ENCODE measurements around the gene GRM8. TPM values are rescaled to one million over a fixed set of nuclear protein-coding genes. Genes with fewer than 3 reads are reported as not detected.

GRM8 gene
- total RNA-seq, 1 donor from 2014 or later: not detected

DNA sequence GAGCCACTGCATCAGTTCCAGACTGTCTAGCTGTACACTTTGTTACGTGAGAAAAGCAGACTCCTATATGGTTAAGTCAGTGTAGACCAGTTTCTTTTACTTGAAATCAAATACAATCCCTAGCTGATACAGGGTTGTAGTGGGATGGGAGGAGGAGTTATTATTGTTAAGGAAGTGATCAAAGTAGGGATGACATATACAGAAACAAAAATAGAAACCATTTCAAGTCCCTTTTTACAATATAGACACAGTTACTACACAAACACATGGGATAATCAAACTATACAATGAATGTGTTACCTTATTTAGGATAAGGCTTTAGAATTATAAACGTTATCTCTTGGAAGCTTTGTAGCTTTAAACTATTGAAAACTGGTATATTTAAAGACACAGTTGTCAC, 233.9 kb downstream of the GRM8 start:
- Mint-ChIP-seq H3K4me1 (no peaks in the 10 kb centered on the region), H3K9me3 (no peaks in the 10 kb centered on the region), H3K27me3 (no peaks in the 10 kb centered on the region), H3K27ac (no peak overlapping the region), H3K4me3 (no peak overlapping the region), H3K36me3 (ENCODE audit: low read depth) (no peaks in the 10 kb centered on the region)
- no peak for DNase-seq
- intact Hi-C loops (cut with micrococcal nuclease): no loop called here

DNA sequence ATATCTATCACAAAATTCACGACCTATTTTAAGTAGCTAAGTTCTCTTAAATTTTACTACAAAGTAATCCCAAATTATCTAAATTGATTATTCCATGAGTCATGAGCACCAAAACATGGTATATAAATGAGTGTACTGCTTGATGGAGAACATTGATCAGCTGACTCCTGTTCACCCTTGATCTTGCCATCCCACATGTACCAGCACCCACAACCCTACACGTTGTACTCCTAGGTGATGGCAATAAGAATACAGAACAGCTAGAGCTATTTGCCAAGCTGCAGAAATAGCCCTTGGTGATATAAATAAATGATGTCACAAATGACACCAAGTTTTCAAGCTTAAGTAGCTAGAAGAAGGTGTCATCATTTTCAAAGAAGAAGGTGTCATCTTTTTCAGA, 235.5 kb downstream of the GRM8 start:
- H3K36me3 Mint-ChIP-seq (ENCODE audit: low read depth): no peaks in the 10 kb centered on the region
- H3K4me1 Mint-ChIP-seq: no peaks in the 10 kb centered on the region
- H3K27ac Mint-ChIP-seq: no peak overlapping the region
- DNase-seq: no peak
- H3K9me3 Mint-ChIP-seq: no peaks in the 10 kb centered on the region
- no peaks in the 10 kb centered on the region for H3K27me3 Mint-ChIP-seq
- intact Hi-C loops (cut with micrococcal nuclease): no loop called here
- no peak overlapping the region for H3K4me3 Mint-ChIP-seq

DNA sequence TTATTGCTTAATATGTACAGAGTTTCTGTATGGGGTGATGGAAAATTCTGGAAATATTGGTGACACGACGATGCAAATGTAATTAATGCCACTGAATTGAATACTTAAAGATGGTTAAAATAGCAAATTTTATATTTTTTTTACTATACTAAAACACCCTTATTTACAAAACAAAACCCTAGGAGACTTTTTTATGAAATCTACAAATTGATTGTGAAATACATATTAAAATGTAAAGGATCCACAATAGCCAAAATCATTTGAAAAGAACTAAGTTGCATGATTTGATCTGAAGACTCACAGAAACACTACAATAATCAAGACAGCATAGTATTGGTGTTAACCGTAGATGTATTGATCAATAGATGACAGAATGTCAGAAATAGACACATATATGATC, 252.0 kb downstream of the GRM8 start:
- no peaks in the 10 kb centered on the region for H3K9me3 Mint-ChIP-seq
- H3K27me3 Mint-ChIP-seq: no peaks in the 10 kb centered on the region
- H3K36me3 Mint-ChIP-seq (ENCODE audit: low read depth): no peaks in the 10 kb centered on the region
- no peak overlapping the region for H3K4me3 Mint-ChIP-seq
- no peak for DNase-seq
- H3K27ac Mint-ChIP-seq: no peak overlapping the region
- intact Hi-C loops (cut with micrococcal nuclease): no loop called here
- no peaks in the 10 kb centered on the region for H3K4me1 Mint-ChIP-seq

DNA sequence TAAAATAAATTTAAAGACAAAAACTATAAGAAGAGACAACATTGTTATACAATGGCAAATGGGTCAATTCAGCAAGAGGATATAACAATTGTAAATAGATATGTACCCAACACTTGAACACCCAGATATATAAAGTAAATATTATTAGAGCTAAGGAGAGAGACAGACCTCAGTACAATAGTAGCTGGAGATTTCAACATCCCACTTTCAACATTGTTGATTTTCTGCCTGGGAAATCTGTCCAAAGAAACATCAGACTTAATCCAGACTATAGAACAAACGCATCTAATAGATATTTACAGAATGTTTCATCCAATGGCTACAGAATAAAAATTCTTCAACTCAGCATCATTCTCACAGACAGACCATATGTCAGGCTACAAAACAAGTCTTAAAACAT, 256.1 kb downstream of the GRM8 start:
- no peak overlapping the region for H3K27ac Mint-ChIP-seq
- no peaks in the 10 kb centered on the region for H3K9me3 Mint-ChIP-seq
- no peaks in the 10 kb centered on the region for H3K27me3 Mint-ChIP-seq
- intact Hi-C loops (cut with micrococcal nuclease): no loop called here
- H3K36me3 Mint-ChIP-seq (ENCODE audit: low read depth): no peaks in the 10 kb centered on the region
- DNase-seq: no peak
- no peak overlapping the region for H3K4me3 Mint-ChIP-seq
- H3K4me1 Mint-ChIP-seq: no peaks in the 10 kb centered on the region

DNA sequence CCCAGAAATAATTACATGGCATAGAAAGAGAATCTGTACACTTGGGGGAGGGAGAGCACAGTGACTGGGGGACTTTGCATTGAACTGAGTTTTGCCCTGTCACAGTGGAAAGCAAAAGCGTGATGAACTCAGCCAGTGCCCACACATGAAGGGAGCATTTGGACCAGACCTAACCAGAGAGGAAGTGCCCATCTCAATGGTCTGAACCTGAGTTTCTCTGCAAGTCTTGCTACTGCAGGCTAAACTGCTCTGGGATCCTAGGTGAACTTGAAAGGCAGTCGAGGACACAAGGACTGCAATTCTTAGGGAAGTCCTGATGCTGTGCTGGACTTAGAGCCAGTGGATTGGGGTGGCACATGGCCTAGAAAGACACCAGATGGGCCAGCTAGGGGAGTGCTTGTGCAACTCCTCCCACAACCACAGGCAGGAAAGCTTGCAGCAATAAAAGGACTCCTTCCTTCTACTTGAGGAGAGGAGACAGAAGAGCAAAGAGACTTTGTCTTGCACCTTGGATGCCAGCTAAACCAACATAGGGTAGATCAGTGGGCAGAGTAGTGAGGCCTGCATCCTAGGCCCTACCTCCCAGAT, 259.0 kb downstream of the GRM8 start:
- H3K9me3 Mint-ChIP-seq: no peaks in the 10 kb centered on the region
- no peaks in the 10 kb centered on the region for H3K27me3 Mint-ChIP-seq
- no peak overlapping the region for H3K4me3 Mint-ChIP-seq
- intact Hi-C loops (cut with micrococcal nuclease): no loop called here
- H3K4me1 Mint-ChIP-seq: no peaks in the 10 kb centered on the region
- DNase-seq: no peak
- no peaks in the 10 kb centered on the region for H3K36me3 Mint-ChIP-seq (ENCODE audit: low read depth)
- H3K27ac Mint-ChIP-seq: no peak overlapping the region

DNA sequence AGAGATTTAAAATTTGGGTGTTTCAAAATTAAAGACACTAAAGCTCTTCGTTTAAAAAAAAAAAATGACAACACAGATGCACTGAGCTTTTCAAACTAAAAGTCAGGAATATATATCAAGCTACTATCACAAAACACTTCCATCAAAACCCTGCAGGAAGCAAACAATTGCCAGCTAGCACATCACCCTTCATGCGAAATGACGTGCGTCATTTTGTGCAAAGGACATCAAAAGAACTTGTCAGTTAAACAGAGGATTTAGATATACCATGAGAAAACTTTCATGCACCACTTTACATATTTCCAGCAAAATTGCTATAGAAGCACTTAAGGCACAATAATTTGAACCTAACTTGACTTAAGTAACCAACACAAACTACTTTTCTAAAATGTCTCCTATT, 264.7 kb downstream of the GRM8 start:
- intact Hi-C loops (cut with micrococcal nuclease): no loop called here
- Mint-ChIP-seq H3K27ac (no peak overlapping the region), H3K27me3 (no peaks in the 10 kb centered on the region), H3K4me3 (no peak overlapping the region), H3K4me1 (no peaks in the 10 kb centered on the region), H3K9me3 (no peaks in the 10 kb centered on the region), H3K36me3 (ENCODE audit: low read depth) (no peaks in the 10 kb centered on the region)
- no peak for DNase-seq

DNA sequence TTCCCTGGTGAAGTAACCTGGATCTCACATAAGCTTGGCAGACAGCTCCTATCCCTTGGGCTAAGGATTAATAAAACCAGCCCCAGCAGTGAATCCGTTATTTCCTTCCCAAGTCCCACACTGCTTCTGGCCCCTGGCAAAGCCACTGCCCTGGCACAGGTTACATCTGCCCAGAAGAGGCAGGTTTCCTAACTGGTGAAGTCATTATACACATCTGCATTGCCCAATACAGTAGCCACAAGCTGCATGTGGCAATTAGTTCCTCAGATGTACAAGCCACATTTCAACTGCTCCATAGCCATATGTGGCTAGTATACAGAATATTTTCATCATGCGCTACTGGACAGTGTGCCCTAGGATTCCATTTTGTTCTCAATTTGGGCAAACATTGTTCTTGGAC, 273.0 kb downstream of the GRM8 start:
- no peak for DNase-seq
- intact Hi-C loops (cut with micrococcal nuclease): no loop called here
- no peak overlapping the region for H3K27ac Mint-ChIP-seq
- H3K36me3 Mint-ChIP-seq (ENCODE audit: low read depth): no peaks in the 10 kb centered on the region
- no peak overlapping the region for H3K4me3 Mint-ChIP-seq
- H3K4me1 Mint-ChIP-seq: no peaks in the 10 kb centered on the region
- no peaks in the 10 kb centered on the region for H3K27me3 Mint-ChIP-seq
- no peaks in the 10 kb centered on the region for H3K9me3 Mint-ChIP-seq

DNA sequence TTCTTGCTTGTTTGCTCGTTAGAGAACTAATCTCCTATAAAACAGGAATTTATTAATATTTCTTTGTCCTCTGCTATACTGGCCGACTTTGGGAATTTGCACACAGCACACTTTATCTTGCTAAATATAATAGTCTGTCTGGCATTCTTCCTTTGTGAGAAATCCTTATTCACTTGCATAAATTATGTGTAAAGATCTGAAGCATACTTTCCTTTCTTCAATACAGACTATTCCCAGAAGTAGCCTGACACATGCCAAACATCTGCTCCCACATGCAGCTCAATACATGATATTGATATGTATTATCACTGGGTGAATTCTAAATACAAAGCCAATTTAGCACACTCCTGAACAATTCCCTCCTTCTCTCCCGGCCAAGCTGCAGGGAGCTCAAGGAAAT, 273.9 kb downstream of the GRM8 start:
- no peak overlapping the region for H3K4me3 Mint-ChIP-seq
- H3K4me1 Mint-ChIP-seq: no peaks in the 10 kb centered on the region
- intact Hi-C loops (cut with micrococcal nuclease): no loop called here

DNA sequence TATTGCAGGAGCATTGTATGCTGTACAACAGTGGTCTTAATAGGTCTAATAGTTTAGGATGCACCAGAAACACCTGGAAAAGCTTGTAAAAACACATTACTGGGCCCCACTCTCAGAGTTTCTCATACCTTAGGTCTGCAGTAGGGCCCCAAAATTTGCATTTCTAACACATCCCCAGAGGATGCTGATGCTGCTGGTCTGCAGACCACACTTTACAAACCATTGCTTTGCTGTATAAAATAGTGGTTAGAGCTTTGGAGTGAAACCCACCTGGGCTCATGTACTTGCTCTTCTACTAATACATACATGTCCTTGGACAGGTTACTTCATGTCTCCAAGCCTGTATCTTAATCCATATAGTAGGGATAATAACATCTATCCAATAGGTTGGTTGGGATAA, 279.7 kb downstream of the GRM8 start:
- H3K4me3 Mint-ChIP-seq: no peak overlapping the region
- no peaks in the 10 kb centered on the region for H3K36me3 Mint-ChIP-seq (ENCODE audit: low read depth)
- intact Hi-C loops (cut with micrococcal nuclease): no loop called here
- no peaks in the 10 kb centered on the region for H3K4me1 Mint-ChIP-seq
- DNase-seq: no peak
- no peak overlapping the region for H3K27ac Mint-ChIP-seq
- H3K9me3 Mint-ChIP-seq: no peaks in the 10 kb centered on the region
- no peaks in the 10 kb centered on the region for H3K27me3 Mint-ChIP-seq

More for the DNA sequence above, 273.9 kb downstream of the GRM8 start:
- no peaks in the 10 kb centered on the region for H3K36me3 Mint-ChIP-seq (ENCODE audit: low read depth)
- H3K9me3 Mint-ChIP-seq: no peaks in the 10 kb centered on the region
- DNase-seq: no peak
- H3K27ac Mint-ChIP-seq: no peak overlapping the region
- no peaks in the 10 kb centered on the region for H3K27me3 Mint-ChIP-seq

DNA sequence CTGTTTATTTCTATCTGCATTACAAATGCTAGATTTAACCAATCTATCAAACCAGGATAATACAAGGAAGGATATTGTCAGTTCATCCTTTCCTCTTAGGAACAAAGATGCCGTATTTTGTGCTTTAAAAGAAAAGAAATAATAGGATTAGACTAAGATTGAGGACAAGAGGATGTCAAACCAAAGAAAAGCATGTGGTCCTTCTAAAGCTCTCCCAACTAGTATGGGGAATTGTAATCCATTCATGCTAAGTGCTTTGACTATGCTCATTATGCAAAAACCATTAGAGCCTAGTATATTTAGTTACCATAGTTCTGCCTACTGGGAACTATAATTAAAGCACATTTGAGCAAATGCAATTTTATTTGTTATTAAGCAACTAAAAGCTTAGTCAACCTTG, 280.2 kb downstream of the GRM8 start:
- Mint-ChIP-seq H3K27me3 (no peaks in the 10 kb centered on the region), H3K36me3 (ENCODE audit: low read depth) (no peaks in the 10 kb centered on the region), H3K4me1 (no peaks in the 10 kb centered on the region), H3K27ac (no peak overlapping the region), H3K4me3 (no peak overlapping the region), H3K9me3 (no peaks in the 10 kb centered on the region)
- intact Hi-C loops (cut with micrococcal nuclease): no loop called here
- DNase-seq: no peak

DNA sequence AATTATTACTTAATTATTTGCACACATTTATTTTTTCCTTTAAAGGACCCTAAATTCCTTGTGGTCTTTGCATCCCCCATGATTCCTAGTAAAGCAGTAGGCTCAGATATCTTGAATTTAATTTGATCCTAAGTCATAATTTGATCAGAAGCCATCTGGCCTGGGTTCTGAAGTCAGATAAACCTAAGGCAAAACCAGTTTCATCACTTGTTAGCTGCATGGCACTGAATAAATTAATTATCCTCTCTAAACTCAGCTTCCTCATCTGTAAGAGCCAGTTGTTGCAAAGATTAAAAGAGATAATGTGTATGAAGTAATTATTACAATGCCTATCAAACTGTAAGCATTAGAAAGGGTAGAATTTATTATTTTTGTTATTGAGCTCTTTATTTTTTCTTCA, 293.1 kb downstream of the GRM8 start:
- DNase-seq: no peak
- no peaks in the 10 kb centered on the region for H3K27me3 Mint-ChIP-seq
- H3K4me1 Mint-ChIP-seq: no peaks in the 10 kb centered on the region
- no peaks in the 10 kb centered on the region for H3K9me3 Mint-ChIP-seq
- intact Hi-C loops (cut with micrococcal nuclease): no loop called here
- no peak overlapping the region for H3K4me3 Mint-ChIP-seq
- H3K36me3 Mint-ChIP-seq (ENCODE audit: low read depth): no peaks in the 10 kb centered on the region
- no peak overlapping the region for H3K27ac Mint-ChIP-seq

DNA sequence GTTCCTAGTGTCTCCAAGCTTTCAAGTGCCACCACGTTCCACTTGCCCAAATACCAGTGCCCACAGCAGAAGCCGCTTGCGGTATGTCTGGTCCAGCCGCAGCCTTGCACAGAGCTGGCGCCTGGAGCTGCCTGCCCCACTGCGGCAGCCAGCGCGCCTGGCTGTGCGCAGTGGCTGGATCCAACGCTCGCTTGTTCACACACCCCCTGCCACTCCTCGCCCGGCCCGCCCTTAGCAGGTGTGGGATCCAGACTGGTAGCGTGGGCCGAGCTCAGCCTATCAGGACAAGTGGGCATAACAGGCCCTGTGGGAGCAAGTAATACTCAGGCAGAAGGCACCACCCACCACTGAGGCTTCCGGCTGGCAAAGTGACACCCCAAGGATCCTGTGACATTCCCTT, 294.4 kb downstream of the GRM8 start:
- no peaks in the 10 kb centered on the region for H3K9me3 Mint-ChIP-seq
- H3K4me1 Mint-ChIP-seq: no peaks in the 10 kb centered on the region
- intact Hi-C loops (cut with micrococcal nuclease): no loop called here
- H3K36me3 Mint-ChIP-seq (ENCODE audit: low read depth): no peaks in the 10 kb centered on the region
- no peak for DNase-seq
- H3K27ac Mint-ChIP-seq: no peak overlapping the region
- no peak overlapping the region for H3K4me3 Mint-ChIP-seq
- H3K27me3 Mint-ChIP-seq: no peaks in the 10 kb centered on the region

DNA sequence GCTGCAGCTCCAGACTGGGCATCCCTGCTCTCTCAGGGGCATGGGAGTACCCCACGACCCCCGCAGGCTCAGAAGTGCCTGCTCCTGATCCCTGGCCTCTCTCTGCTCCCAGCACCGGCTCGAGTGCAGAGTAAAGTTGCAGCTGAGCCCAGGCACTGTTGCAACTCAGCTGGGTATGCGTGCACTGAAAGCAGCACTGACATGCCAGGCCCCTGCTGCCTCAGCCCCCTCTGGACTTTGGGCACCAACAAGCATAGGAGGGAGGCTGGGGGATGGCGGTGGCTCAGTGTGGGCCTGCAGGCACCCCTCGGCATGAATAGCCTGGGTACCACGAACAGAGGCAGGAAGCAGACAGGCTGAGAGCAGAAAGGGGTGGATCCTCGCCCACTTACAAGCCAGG, 295.3 kb downstream of the GRM8 start:
- H3K36me3 Mint-ChIP-seq (ENCODE audit: low read depth): no peaks in the 10 kb centered on the region
- intact Hi-C loops (cut with micrococcal nuclease): no loop called here
- no peaks in the 10 kb centered on the region for H3K9me3 Mint-ChIP-seq
- peaks cover under 1% of the 10 kb centered on the region for H3K27me3 Mint-ChIP-seq
- DNase-seq: no peak
- H3K4me1 Mint-ChIP-seq: no peaks in the 10 kb centered on the region
- no peak overlapping the region for H3K4me3 Mint-ChIP-seq
- no peak overlapping the region for H3K27ac Mint-ChIP-seq

DNA sequence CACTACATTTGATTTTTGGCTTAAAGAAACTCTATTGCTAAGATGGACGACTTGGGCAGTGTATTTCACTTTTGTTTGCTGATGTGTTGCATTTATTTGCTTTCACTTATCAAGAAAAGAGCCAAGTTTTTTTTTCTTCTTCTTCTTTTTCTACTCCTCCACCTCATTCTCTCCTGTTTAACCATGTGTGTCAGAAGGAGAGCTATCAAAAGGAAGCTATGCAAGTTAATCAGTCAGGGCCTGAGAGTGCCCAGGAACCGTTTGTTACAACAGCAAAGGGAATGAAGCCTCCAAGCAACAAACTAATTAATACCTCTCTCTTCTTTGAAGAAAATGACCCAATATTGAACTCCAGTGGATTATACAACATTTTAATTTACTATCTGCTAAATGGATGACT, 299.3 kb downstream of the GRM8 start:
- Mint-ChIP-seq H3K9me3 (no peaks in the 10 kb centered on the region), H3K4me1 (no peaks in the 10 kb centered on the region), H3K27ac (no peak overlapping the region), H3K27me3 (peaks cover 3% of the 10 kb centered on the region), H3K36me3 (ENCODE audit: low read depth) (no peaks in the 10 kb centered on the region), H3K4me3 (no peak overlapping the region)
- no peak for DNase-seq
- intact Hi-C loops (cut with micrococcal nuclease): no loop called here

DNA sequence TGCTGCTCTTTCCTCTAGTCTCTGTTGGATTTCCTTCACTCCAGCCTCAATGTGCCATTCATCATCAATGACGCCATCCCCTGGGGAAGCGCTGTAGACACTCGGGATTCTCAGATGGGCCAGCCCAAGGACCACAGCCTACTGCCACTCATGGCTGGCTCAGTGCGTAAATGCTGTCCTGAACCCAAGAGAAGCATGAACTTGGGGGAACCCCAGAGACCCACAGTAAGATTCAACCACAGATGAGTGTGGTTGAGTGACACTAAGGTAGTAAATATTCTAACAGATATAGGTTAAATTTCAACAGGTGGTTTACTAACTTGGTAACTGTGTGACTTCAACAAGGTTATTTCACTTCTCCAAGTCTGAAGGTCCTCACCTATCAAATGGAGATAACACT, 304.1 kb downstream of the GRM8 start:
- Mint-ChIP-seq H3K27me3 (peaks cover 3% of the 10 kb centered on the region), H3K9me3 (no peaks in the 10 kb centered on the region), H3K36me3 (ENCODE audit: low read depth) (no peaks in the 10 kb centered on the region), H3K4me1 (no peaks in the 10 kb centered on the region), H3K27ac (no peak overlapping the region), H3K4me3 (no peak overlapping the region)
- intact Hi-C loops (cut with micrococcal nuclease): no loop called here
- DNase-seq: no peak
